ENCODE data around the gene USP54. TPM values are rescaled to one million over a fixed set of nuclear protein-coding genes. Genes with fewer than 3 reads are reported as not detected.

USP54 gene
- total and polyA plus RNA-seq, 9 of the 15 experiments (the other 6 are each of a cell fraction or from before 2014, with no cell fraction given), result 3.8 to 40.1 (median 16.9) TPM

DNA sequence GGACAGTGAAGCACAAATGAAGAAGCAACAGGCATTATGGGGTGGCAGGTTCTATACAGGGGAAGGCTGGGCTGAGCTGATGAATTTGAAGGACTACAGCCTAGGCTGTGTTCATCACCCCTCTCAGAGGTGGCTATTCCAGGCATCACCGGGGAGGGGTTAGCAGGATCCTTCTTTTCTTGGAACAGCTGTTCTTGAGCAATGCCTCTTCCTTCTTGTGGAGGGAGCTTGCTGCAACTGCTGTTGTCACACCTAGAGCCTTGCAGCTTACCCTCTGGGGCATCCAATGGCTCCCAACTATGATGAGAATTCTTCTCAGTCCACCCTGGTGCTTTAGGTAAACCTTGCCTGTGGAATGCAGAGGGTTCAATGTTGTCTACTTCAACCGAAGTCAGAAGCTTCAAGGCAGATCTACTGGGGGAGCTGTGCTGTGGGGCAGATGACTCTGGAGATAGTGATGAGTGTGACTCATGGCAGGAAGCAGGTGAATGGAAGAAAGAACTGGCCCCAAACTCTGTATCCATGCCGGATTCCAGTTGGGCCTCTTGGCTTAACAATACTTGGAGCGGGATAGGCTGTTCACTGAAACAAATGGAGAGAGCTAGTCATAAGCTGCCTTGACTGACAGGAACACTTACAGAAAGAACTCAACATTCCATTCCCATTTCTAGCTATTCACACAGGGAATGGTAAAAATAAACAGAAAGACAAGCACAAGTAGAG lies 73.8 kb downstream of the USP54 start (continued):
- TF ChIP-seq, protein P1, sequence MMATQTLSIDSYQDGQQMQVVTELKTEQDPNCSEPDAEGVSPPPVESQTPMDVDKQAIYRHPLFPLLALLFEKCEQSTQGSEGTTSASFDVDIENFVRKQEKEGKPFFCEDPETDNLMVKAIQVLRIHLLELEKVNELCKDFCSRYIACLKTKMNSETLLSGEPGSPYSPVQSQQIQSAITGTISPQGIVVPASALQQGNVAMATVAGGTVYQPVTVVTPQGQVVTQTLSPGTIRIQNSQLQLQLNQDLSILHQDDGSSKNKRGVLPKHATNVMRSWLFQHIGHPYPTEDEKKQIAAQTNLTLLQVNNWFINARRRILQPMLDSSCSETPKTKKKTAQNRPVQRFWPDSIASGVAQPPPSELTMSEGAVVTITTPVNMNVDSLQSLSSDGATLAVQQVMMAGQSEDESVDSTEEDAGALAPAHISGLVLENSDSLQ (IDR thresholded peaks at IDR 0.05), result peak; percentile 77
- TF ChIP-seq CHD1 (IDR thresholded peaks at IDR 0.05; ENCODE audit: low read length), result no peak
- peak; percentile 90 for TF ChIP-seq JUN (IDR thresholded peaks at IDR 0.05; ENCODE audit: borderline replicate concordance, low read depth, low read length)
- TF ChIP-seq JUN (CRISPR knock-in tag; IDR thresholded peaks at IDR 0.05; ENCODE audit: borderline replicate concordance), result no peak
- TF ChIP-seq U2AF1 (optimal IDR thresholded peaks at IDR 0.05; ENCODE audit: low read depth, low read length), result no peak
- no peak for TF ChIP-seq ZZZ3 (IDR thresholded peaks at IDR 0.05)
- peak; percentile 75 for TF ChIP-seq ATF7 (IDR thresholded peaks at IDR 0.05)
- 0 out of 2 replicates have a peak, but pooled peaks have one; percentile 19 for TF ChIP-seq XRCC5 (IDR thresholded peaks at IDR 0.05; ENCODE audit: low read depth, low read length)
- no peak for TF ChIP-seq ZNF707 (CRISPR knock-in tag; conservative IDR thresholded peaks at IDR 0.05)
- TF ChIP-seq SMARCE1 (IDR thresholded peaks at IDR 0.05), result peak; percentile 95
- no peak for TF ChIP-seq POLR2AphosphoS2 (IDR thresholded peaks at IDR 0.05; ENCODE audit: low read length)
- TF ChIP-seq ZNF696 (CRISPR knock-in tag; conservative IDR thresholded peaks at IDR 0.05), result no peak
- TF ChIP-seq CEBPG (CRISPR knock-in tag; IDR thresholded peaks at IDR 0.05), result no peak
- peak; percentile 64 to 71; a peak in 2 of 4 replicates for TF ChIP-seq CEBPG (tag; conservative IDR thresholded peaks at IDR 0.05 in 1 of 2, IDR thresholded peaks at IDR 0.05 in 1 of 2)
- TF ChIP-seq, protein P2, sequence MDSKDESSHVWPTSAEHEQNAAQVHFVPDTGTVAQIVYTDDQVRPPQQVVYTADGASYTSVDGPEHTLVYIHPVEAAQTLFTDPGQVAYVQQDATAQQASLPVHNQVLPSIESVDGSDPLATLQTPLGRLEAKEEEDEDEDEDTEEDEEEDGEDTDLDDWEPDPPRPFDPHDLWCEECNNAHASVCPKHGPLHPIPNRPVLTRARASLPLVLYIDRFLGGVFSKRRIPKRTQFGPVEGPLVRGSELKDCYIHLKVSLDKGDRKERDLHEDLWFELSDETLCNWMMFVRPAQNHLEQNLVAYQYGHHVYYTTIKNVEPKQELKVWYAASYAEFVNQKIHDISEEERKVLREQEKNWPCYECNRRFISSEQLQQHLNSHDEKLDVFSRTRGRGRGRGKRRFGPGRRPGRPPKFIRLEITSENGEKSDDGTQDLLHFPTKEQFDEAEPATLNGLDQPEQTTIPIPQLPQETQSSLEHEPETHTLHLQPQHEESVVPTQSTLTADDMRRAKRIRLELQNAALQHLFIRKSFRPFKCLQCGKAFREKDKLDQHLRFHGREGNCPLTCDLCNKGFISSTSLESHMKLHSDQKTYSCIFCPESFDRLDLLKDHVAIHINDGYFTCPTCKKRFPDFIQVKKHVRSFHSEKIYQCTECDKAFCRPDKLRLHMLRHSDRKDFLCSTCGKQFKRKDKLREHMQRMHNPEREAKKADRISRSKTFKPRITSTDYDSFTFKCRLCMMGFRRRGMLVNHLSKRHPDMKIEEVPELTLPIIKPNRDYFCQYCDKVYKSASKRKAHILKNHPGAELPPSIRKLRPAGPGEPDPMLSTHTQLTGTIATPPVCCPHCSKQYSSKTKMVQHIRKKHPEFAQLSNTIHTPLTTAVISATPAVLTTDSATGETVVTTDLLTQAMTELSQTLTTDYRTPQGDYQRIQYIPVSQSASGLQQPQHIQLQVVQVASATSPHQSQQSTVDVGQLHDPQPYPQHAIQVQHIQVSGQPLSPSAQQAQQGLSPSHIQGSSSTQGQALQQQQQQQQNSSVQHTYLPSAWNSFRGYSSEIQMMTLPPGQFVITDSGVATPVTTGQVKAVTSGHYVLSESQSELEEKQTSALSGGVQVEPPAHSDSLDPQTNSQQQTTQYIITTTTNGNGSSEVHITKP (IDR thresholded peaks at IDR 0.05; ENCODE audit: partially characterized antibody), result peak; percentile 33
- TF ChIP-seq RBM39 (optimal IDR thresholded peaks at IDR 0.05; ENCODE audit: low read depth, low read length), result no peak
- TF ChIP-seq, protein P3, sequence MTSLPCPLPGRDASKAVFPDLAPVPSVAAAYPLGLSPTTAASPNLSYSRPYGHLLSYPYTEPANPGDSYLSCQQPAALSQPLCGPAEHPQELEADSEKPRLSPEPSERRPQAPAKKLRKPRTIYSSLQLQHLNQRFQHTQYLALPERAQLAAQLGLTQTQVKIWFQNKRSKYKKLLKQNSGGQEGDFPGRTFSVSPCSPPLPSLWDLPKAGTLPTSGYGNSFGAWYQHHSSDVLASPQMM (CRISPR knock-in tag; IDR thresholded peaks at IDR 0.05), result no peak
- TF ChIP-seq, protein P4, sequence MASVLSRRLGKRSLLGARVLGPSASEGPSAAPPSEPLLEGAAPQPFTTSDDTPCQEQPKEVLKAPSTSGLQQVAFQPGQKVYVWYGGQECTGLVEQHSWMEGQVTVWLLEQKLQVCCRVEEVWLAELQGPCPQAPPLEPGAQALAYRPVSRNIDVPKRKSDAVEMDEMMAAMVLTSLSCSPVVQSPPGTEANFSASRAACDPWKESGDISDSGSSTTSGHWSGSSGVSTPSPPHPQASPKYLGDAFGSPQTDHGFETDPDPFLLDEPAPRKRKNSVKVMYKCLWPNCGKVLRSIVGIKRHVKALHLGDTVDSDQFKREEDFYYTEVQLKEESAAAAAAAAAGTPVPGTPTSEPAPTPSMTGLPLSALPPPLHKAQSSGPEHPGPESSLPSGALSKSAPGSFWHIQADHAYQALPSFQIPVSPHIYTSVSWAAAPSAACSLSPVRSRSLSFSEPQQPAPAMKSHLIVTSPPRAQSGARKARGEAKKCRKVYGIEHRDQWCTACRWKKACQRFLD (CRISPR knock-in tag; IDR thresholded peaks at IDR 0.05), result peak; percentile 37; the same call in 1 of the 2 replicates
- TF ChIP-seq ZNF354B (CRISPR knock-in tag; IDR thresholded peaks at IDR 0.05), result 0 out of 2 replicates have a peak, but pooled peaks have one; percentile 38
- peak; percentile 89 for TF ChIP-seq GATA2 (CRISPR knock-in tag; IDR thresholded peaks at IDR 0.05)
- TF ChIP-seq ZNF347 (CRISPR knock-in tag; IDR thresholded peaks at IDR 0.05; ENCODE audit: low read depth), result peak; percentile 34; the same call in 1 of the 2 replicates
- TF ChIP-seq ARID1B (IDR thresholded peaks at IDR 0.05), result peak; percentile 94
- TF ChIP-seq NFE2L1 (tag; IDR thresholded peaks at IDR 0.05; ENCODE audit: borderline replicate concordance, low read depth), result no peak

Measured in K562 (cell line).